ENCODE data around the gene C10orf88.

DNA sequence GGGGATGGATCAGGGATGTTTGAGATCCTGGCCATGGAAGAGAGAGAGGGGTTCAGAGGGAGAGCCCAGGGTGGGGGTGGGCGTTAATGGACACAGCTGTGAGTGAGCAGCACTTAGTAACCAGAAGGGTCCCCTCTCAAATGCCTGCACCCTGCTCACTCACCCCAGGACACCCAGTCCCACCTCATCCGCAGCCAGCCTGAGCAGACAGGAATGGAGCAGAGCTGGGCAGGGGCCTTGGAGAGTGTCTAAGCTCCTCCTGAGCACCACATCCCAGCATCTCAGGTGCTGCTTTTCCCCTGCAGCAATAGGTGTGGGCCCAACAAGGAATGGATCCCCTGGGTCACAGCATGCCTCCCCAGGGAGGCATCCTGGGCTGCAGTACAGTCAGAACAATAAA is 38.3 kb downstream of the C10orf88 start:
- TF ChIP-seq EZH2 (IDR thresholded peaks at IDR 0.05; ENCODE audit: borderline replicate concordance), result no peak
- TF ChIP-seq, protein P1, sequence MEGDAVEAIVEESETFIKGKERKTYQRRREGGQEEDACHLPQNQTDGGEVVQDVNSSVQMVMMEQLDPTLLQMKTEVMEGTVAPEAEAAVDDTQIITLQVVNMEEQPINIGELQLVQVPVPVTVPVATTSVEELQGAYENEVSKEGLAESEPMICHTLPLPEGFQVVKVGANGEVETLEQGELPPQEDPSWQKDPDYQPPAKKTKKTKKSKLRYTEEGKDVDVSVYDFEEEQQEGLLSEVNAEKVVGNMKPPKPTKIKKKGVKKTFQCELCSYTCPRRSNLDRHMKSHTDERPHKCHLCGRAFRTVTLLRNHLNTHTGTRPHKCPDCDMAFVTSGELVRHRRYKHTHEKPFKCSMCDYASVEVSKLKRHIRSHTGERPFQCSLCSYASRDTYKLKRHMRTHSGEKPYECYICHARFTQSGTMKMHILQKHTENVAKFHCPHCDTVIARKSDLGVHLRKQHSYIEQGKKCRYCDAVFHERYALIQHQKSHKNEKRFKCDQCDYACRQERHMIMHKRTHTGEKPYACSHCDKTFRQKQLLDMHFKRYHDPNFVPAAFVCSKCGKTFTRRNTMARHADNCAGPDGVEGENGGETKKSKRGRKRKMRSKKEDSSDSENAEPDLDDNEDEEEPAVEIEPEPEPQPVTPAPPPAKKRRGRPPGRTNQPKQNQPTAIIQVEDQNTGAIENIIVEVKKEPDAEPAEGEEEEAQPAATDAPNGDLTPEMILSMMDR (IDR thresholded peaks at IDR 0.05; ENCODE audit: poor library complexity), result no peak
